H7 (cell line): ENCODE measurements around the gene SLC5A4. TPM values are rescaled to one million over a fixed set of nuclear protein-coding genes. Genes with fewer than 3 reads are reported as not detected.
"Not testable (repeated sequence)": the region's sequence is repeated elsewhere in the genome, so short reads cannot be mapped to it uniquely, and the experiment has no call there.

ENCODE experiments used
- DNase-seq: peaks from one replicate; pipeline ENCODE4 v3.0.0; 2012
- H3K27me3 ChIP-seq: 2 replicates; pipeline ENCODE4 v1.6.0; 2011; ENCODE audit warnings: mild to moderate bottlenecking, low read length; ENCODE audit not compliant: control insufficient read depth, insufficient read depth
- H3K36me3 ChIP-seq: replicated peaks from 2 replicates; pipeline ENCODE4 v1.5.1; 2011; ENCODE audit warnings: low read length; ENCODE audit not compliant: control insufficient read depth, insufficient read depth
- H3K4me3 ChIP-seq: 2 replicates; pipeline ENCODE4 v1.5.1; 2011; ENCODE audit warnings: low read depth, mild to moderate bottlenecking, control low read depth, low read length, moderate library complexity; ENCODE audit not compliant: insufficient read depth
- total RNA-seq: library from RNA; depleted of rRNA; stranded (reverse); fragments of >200 nt; shearing (Covaris generic); gene quantifications from 2 replicates; pipeline ENCODE4 v1.2.3, GENCODE V29; 2014; rRNA removed

Gene SLC5A4
- not detected in 2 replicates for total RNA-seq

DNA sequence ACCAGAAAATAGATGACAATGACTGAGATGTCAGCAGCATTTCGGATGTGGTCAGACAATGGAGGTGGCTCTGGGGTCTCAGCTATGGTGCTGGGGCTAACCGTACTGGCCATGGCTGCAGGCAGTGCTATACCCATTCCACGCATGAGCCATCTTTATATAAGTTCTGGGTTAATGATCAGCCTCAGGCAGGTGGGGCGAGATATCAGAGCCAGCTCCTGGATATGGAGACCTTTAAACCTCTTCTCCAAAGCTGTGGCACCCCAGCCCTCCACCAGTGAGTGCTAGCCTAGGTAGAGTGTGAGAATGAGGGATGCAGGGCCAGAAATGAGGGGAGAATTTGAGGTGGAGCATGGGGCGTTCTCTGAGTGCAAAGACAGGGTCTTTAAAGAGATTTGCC, at the start of gene SLC5A4:
Gene SLC5A4, minus strand, starts transcription at position 131 of the 400 bp plus-strand sequence. Its CDS starts 18 bp downstream, at position 113.
- DNase-seq: no peak
- H3K36me3 ChIP-seq: no peaks in the 10 kb centered on the region
- H3K4me3 ChIP-seq: no peak within 1 kb of the TSS

DNA sequence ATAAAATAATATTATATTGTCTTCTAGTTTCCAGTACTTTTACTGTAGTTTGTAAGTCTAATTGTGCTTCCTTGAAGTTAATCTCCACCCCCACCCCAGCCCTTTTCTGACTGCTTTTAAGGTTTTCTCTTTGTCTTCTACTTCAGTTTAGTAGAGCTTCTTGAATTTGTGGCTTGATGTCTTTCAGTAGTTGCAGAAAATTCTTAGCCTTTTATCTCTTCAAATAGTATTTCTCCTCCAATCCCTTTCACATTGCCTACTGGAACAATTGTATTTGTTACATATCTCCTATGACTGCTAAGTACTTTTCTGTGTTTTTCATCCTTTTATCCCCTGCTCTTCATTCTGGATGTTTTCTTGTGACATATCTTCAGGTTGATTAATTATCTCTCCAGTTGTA, 38.8 kb upstream of the SLC5A4 start:
- not testable (repeated sequence) for H3K27me3 ChIP-seq, H3K4me3 ChIP-seq, DNase-seq, H3K36me3 ChIP-seq

More for the DNA sequence above, at the start of gene SLC5A4:
- H3K27me3 ChIP-seq: no peaks in the 10 kb centered on the region

DNA sequence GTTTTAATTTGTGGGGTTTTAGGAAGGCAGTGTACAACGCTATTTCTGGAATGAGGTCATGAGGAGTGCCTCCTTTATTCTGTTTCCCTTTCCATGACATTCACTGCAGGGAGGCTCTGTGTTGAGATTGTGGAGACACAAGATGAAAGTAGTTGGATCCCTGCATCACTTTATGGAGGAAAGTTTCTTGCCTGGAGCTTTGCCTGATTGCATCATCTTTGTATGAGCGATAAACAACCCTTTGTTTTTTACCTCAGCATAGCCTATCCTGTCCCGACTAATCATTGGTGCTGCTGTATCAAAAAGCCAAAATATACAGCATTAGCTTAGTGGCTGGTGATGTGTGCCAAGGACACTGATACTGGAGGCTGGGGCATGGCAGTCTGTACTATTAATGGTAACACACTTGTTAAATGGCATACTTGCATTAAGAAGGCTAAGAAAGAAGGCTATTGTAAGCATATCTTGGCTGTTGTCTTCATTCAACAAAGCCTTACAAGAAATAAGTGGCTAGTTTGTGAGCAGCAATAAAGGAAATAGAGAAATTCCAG, 31.2 kb upstream of the SLC5A4 start:
- DNase-seq: no peak
- no peak overlapping the region for H3K4me3 ChIP-seq
- H3K27me3 ChIP-seq: no peaks in the 10 kb centered on the region; the same call in 1 of the 2 replicates
- no peaks in the 10 kb centered on the region for H3K36me3 ChIP-seq

DNA sequence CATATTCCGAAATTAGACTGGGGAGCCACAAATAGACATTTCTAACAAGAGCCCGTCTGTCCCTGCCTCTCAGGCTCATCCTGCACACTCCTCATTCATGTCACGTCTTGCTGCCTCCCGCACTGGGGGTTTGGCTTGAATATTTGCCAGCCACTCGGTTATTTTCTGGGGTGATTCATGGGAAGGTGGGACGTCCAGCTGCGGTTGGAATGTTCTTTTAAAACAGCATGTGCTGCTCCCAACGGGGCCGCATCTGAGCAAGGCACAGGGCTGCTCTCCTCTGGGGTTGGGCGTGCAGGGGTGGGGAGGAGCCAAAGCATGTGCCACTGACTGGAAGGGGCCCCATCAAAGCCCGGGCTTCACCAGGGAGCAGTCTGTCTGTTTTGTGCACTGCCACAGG, 25.9 kb upstream of the SLC5A4 start:
- H3K27me3 ChIP-seq: no peaks in the 10 kb centered on the region; the same call in 1 of the 2 replicates
- H3K4me3 ChIP-seq: no peak overlapping the region
- no peak for DNase-seq
- H3K36me3 ChIP-seq: no peaks in the 10 kb centered on the region

DNA sequence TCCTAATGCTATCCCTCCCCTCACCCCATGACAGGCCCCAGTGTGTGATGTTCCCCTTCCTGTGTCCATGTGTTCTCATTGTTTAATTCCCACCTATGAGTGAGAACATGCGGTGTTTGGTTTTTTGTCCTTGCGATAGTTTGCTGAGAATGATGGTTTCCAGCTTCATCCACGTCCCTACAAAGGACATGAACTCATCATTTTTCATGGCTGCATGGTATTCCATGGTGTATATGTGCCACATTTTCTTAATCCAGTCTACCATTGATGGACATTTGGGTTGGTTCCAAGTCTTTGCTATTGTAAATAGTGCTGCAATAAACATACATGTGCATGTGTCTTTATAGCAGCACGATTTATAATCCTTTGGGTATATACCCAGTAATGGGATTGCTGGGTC, 20.2 kb upstream of the SLC5A4 start:
- not testable (repeated sequence) for H3K36me3 ChIP-seq, H3K27me3 ChIP-seq, H3K4me3 ChIP-seq, DNase-seq

DNA sequence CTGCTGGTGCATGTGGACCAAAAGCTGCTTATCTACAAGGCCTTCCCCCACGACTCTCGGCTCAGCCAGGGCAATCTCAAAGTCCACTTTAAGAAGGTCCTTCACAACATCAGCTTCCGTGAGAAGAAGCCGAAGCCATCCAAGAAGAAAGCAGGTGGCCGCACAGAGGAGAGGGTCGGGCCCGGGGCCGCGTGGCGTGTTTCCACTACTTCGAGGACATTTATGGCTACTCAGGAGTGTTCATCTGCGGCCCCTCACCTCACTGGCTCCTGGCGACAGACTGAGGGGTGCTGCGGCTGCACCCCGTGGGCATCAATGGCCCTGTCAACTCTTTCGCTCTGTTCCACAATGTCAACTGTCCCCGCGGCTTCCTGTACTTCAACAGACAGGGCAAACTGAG, 16.2 kb upstream of the SLC5A4 start:
- Histone ChIP-seq H3K4me3 (no peak overlapping the region), H3K27me3 (no peaks in the 10 kb centered on the region)

DNA sequence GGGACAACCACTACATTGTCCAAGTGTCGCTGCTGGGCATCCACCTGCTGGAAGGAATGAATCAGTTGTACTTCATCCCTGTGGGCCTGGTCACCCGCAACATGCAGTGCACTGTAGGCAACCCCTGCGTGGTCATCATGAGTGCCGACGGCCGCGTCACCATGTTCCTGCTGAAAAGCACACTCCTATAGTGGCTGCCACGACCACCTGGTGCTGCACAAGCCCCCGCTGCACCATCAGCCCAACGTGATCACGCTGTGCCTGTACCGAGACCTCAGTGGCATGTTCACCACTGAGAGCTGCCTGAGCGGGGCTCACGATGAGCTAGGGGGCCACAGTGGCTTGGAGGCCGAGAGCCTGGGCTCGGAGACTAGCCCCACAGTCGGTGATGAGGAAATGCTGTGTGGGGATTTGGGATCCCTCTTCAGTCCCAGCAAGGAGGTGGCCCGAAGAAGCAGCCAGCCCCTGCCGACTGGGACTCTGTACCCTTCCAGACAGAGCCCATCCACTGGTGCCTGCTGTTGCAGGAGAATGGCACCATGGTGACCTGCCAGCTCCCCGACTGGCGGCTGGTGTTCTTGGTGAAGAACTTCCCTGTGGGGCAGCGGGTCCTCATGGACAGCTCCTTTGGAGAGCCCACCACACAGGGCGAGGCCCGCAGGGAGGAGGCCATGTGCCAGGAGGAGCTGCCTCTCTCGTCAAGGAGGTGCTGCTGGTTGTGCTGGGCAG, 15.7 kb upstream of the SLC5A4 start:
- H3K27me3 ChIP-seq: no peaks in the 10 kb centered on the region
- H3K36me3 ChIP-seq: no peaks in the 10 kb centered on the region
- no peak for DNase-seq
- no peak overlapping the region for H3K4me3 ChIP-seq

More for the DNA sequence above, 16.2 kb upstream of the SLC5A4 start:
- H3K36me3 ChIP-seq: no peaks in the 10 kb centered on the region
- no peak for DNase-seq

DNA sequence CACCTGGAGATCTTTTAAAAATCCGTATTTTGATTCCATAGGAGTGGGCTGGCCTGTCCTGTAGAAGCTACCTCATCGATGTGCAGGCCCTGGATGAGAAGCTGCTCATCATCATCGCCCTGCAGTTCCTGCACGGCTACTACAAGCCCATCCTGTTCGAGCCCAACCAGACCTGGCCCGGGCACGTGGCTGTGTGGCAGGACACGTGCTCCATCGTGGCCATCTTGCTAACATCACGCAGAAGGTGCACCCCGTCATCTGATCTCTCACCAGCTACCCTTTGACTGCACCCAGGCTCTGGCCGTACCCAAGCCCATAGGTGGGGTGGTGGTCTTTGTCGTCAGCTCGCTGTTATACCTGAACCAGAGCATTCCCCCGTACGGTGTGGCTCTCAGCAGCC, 14.2 kb upstream of the SLC5A4 start:
- Histone ChIP-seq H3K27me3 (no peaks in the 10 kb centered on the region), H3K36me3 (no peaks in the 10 kb centered on the region), H3K4me3 (no peak overlapping the region)
- no peak for DNase-seq

DNA sequence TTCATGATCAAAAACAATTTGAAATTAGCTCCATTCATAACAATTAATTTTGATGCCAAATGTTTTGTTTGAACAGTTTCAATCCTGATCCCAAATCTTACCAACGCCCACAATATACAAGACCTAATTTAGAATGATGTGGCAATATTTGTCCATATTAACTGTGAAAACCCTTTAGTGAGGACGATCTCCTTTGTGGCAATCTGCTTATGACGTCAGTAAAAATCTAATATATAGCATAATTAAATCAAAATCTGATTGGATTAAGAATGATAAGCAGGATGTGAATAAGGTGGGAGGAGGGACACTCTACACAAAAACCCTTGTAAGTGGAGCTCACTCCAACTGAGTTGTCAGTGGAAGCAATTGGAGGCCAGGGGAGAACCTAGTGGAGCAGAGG, 11.9 kb upstream of the SLC5A4 start:
- H3K27me3 ChIP-seq: no peaks in the 10 kb centered on the region
- no peak for DNase-seq
- no peak overlapping the region for H3K4me3 ChIP-seq
- H3K36me3 ChIP-seq: no peaks in the 10 kb centered on the region

DNA sequence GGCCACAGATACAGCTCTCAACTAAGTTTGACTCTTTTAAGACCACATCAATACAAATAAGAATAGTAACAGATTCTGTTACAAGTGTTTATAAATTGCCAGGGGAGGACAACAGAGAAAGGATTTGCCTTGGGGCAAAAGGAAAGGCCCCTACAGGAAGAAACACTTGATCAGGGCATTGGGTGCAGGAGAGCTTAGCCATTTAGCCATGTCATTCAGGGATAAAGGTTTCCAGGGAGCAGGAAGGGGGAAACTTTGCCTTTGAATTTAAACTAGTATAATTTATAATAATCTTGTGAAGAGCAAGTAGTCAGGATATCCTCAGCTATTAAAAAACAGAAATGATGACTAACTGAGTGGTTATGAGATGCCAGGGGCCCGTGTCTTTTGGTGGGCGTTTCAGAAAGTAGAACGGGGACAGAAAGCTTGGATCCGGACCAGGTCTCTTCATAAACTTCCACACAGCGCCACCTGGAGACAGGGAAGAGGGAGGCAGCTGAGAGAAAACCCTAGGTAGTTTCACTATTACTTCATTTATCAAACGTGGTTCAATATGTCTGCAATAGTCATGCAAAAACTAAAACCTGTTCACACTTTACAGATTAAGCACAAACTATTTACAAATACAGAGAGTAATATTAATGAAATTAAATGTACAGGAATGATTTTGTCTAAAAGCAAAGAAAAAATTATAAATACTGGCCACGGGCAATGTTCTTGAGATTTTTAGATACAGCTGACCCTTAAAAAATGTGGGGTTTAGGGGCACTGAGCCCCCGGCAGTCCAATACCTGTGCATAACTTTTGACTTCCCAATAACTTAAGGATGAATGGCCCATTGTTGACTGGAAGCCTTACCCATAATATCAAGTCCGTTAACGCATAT, 11.0 kb upstream of the SLC5A4 start:
- DNase-seq: peak; percentile 82
- H3K4me3 ChIP-seq: no peak overlapping the region
- H3K36me3 ChIP-seq: no peaks in the 10 kb centered on the region
- H3K27me3 ChIP-seq: no peaks in the 10 kb centered on the region

DNA sequence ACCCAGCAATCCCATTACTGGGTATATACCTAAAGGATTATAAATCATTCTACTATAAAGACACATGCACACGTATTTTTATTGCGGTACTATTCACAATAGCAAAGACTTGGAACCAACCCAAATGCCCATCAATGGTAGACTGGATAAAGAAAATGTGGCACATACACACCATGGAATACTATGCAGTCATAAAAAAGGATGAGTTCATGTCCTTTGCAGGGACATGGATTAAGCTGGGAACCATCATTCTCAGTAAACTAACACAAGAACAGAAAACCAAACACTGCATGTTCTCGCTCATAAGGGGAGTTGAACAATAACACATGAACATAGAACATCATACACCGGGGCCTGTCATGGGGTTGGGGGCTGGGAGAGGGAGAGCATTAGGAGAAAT, 8.5 kb upstream of the SLC5A4 start:
- H3K36me3 ChIP-seq, DNase-seq, H3K4me3 ChIP-seq, H3K27me3 ChIP-seq: not testable (repeated sequence)

DNA sequence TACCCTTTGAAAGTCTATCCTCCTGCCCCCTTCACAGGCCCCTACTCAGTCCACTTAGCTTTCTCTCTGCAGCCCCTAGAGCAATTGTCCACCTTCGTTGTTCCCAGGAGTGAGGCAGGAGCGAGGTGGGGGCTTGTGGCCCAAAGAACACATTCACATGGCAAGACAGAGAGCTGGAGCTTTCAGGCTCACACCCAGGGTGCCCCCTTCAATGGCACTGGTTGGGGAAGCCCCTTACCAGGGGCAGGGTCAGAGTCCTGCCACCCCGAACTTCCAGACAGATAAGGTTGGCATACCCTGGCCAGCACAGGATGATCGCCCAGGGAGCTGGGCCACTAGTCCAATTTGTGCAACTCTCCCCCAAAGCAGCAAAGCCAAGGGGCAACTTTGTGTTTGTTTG, 6.2 kb upstream of the SLC5A4 start:
- DNase-seq: no peak
- H3K36me3 ChIP-seq: no peaks in the 10 kb centered on the region
- no peaks in the 10 kb centered on the region for H3K27me3 ChIP-seq
- no peak overlapping the region for H3K4me3 ChIP-seq

DNA sequence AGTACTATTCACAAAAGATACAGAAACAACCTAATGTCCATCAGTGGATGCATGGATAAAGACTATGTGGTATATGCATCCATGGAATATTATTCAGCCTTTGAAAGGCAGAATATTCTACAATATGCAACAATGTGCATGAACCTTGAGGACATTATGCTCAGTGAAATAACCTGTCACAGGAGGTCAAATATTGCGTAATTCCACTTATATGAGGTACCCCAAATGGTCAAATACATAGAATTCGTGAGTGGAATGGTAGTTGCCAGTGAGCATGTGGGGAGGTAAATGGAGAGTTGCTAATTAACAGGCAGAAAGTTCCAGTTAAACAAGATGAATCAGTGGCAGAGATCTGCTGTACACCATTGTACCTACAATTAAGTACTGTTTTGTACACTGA, 3.6 kb upstream of the SLC5A4 start:
- H3K27me3 ChIP-seq: no peaks in the 10 kb centered on the region
- H3K36me3 ChIP-seq: no peaks in the 10 kb centered on the region
- no peak overlapping the region for H3K4me3 ChIP-seq
- DNase-seq: no peak

DNA sequence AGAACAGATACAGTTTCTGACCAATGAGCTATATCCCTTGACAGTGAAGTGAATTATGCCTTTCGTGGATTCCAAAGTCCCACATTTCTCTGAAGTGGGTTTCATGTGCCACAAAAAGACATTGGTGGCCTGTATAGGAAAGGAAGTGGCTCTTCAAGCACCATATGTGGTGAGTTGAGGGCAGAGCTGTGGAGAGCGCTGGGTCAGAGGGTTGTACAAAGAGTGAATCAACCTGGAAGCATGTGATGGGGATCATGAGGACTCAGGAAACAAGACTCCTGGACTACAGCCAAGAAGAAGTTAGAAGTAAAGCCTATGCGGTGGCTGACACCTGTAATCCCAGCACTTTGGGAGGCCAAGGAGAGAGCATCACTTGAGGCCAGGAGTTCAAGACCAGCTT, 579 bp upstream of the SLC5A4 start:
- H3K36me3 ChIP-seq: no peaks in the 10 kb centered on the region
- no peak for DNase-seq
- no peaks in the 10 kb centered on the region for H3K27me3 ChIP-seq
- H3K4me3 ChIP-seq: no peak overlapping the region

DNA sequence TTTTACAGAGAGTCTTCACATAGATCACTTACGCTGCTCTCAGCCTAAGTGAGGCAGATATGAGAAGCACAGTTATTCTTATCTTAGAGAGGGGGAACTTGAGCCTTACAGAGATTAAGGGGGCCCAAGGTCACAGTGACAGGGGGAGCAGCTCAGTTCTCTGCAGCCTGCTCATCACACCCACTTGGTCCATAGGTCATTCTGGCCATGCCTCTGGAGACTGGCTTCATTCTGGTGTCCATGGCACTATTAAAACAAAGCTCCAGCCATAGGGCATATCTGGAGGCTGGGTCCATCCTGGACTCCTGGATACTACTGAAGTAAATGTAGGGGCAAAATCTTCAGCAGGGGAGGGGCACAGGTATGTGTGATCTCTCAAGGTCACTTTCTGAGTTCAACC, 5.9 kb downstream of the SLC5A4 start:
- Histone ChIP-seq H3K27me3 (no peaks in the 10 kb centered on the region), H3K36me3 (no peaks in the 10 kb centered on the region), H3K4me3 (no peak overlapping the region)
- no peak for DNase-seq
